HepG2 (cell line): ENCODE measurements around the gene TGM2. TPM values are rescaled to one million over a fixed set of nuclear protein-coding genes. Genes with fewer than 3 reads are reported as not detected.

Experiments
- ATAC-seq: fragments of 200-7000 bp; cut with Tn5 transposase; 3 replicates; pipeline ENCODE4 v1.9.1; 2020; ENCODE audit warnings: mild to moderate bottlenecking, moderate library complexity
- BruUV-seq: library from RNA; stranded (reverse); fragments of 400-500 nt; replicated peaks from 2 replicates; lab custom pipeline; 2021; lab: Mats Ljungman, UMichigan
- CTCF ChIA-PET: fragments of 300-600 bp; formaldehyde crosslinking; extraction: SDS; loops from one replicate; lab custom pipeline; 2021; ENCODE audit warnings: low total read pairs, inconsistent platforms, low intra/inter-chr PET ratio; lab: Yijun Ruan, JAX
- POLR2A ChIA-PET: fragments of 350-600 bp; sonication (Branson Sonifier 250); formaldehyde crosslinking; loops from one replicate; lab custom pipeline; 2020; ENCODE audit warnings: antibody characterized with exemption, inconsistent platforms; lab: Yijun Ruan, JAX
- DNase-seq: peaks from one replicate; pipeline ENCODE4 v3.0.0-alpha.2; 2015; ENCODE audit warnings: low spot score
- FAIRE-seq: peaks from 3 replicates; lab custom pipeline; 2011; peaks lifted over from hg19 to GRCh38; lab: Jason Lieb, UNC
- H2AFZ ChIP-seq: one replicate; pipeline ENCODE4 v1.6.1; 2011; ENCODE audit warnings: low read length, inconsistent platforms
- H3K27ac ChIP-seq: fragments of 300-600 bp; 3 replicates; pipeline ENCODE4 v1.8.0; 2011; ENCODE audit warnings: mixed run types, mild to moderate bottlenecking, mixed read lengths, low read length, inconsistent platforms; ENCODE audit not compliant: insufficient read depth; ENCODE audit errors: extremely low read length
- H3K27me3 ChIP-seq, 2 experiments: fragments of 200-600 bp in 1 of 2; 2 replicates in 1 of 2; 3 replicates in 1 of 2; pipeline versions ENCODE4 v1.6.0 to v1.8.0; 2011; ENCODE audit warnings: low read length in 2 of 2, mild to moderate bottlenecking in 2 of 2, moderate library complexity in 2 of 2, inconsistent platforms in 1 of 2; ENCODE audit not compliant: insufficient read depth in 2 of 2, control insufficient read depth in 1 of 2
- H3K36me3 ChIP-seq, 2 experiments: fragments of 200-600 bp in 1 of 2; replicated peaks in 1 of 2; 2 replicates in 1 of 2; 3 replicates in 1 of 2; pipeline versions ENCODE4 v1.5.1 to v1.8.0; 2011; ENCODE audit warnings: low read length in 2 of 2, inconsistent platforms in 1 of 2; ENCODE audit not compliant: insufficient read depth in 2 of 2, control insufficient read depth in 1 of 2
- H3K4me1 ChIP-seq: 2 replicates; pipeline ENCODE4 v1.5.1; 2012; ENCODE audit warnings: low read length, inconsistent platforms; ENCODE audit not compliant: insufficient read depth
- H3K4me2 ChIP-seq: 2 replicates; pipeline ENCODE4 v1.6.0; 2011; ENCODE audit warnings: low read depth, low read length, inconsistent platforms
- H3K4me3 ChIP-seq, 3 experiments: fragments of 200-600 bp in 1 of 3; sonication (generic), shearing (Covaris generic) in 1 of 3; replicated peaks in 1 of 3; 2 replicates each; pipeline ENCODE4 v1.5.1; 2011 to 2016; ENCODE audit warnings: low read length in 3 of 3, inconsistent platforms in 2 of 3, low read depth in 2 of 3, mild to moderate bottlenecking in 2 of 3, control low read depth in 1 of 3, mixed read lengths in 1 of 3; ENCODE audit not compliant: insufficient read depth in 1 of 3
- H3K79me2 ChIP-seq: one replicate; pipeline ENCODE4 v1.6.1; 2011; ENCODE audit warnings: low read length, inconsistent platforms; ENCODE audit not compliant: insufficient read depth
- H3K9ac ChIP-seq: 2 replicates; pipeline ENCODE4 v1.6.0; 2011; ENCODE audit warnings: mild to moderate bottlenecking, low read depth, low read length, inconsistent platforms; ENCODE audit not compliant: insufficient read depth
- H3K9me3 ChIP-seq: 2 replicates; pipeline ENCODE4 v1.5.1; 2012; ENCODE audit warnings: mild to moderate bottlenecking, low read length
- H4K20me1 ChIP-seq: 2 replicates; pipeline ENCODE4 v1.6.0; 2011; ENCODE audit warnings: inconsistent platforms, mild to moderate bottlenecking, low read length, moderate library complexity; ENCODE audit not compliant: insufficient read depth
- FOSL2 ChIP-seq: sonication (generic); formaldehyde crosslinking; IDR thresholded peaks from 2 replicates; pipeline ENCODE4 v1.4.0; 2020; ENCODE audit warnings: missing genetic modification reagents
- KAT7 ChIP-seq: IDR thresholded peaks from 2 replicates; pipeline ENCODE4 v1.6.1; 2018; ENCODE audit warnings: borderline replicate concordance, missing compliant biosample characterization
- TMF1 ChIP-seq: sonication (generic); formaldehyde crosslinking; IDR thresholded peaks from 2 replicates; pipeline ENCODE4 v1.8.1; 2022; ENCODE audit warnings: low read depth, missing genetic modification reagents
- ZNF841 ChIP-seq: sonication (generic); formaldehyde crosslinking; IDR thresholded peaks from 2 replicates; pipeline ENCODE4 v1.8.1; 2023; ENCODE audit warnings: missing genetic modification reagents, borderline replicate concordance
- WGBS: methylation state at CpG from one replicate; pipeline ENCODE4 v1.1.6; 2017; ENCODE audit warnings: low lambda C conversion rate; 5-methylcytosine and 5-hydroxymethylcytosine counted together
- in situ Hi-C: cut with HindIII; loops from 2 replicates; pipeline ENCODE4 v1.10.0; 2017; ENCODE audit warnings: low pct_unique_long_range_greater_than_20kb; ENCODE audit not compliant: extremely low pct_ligation_motif_present
- intact Hi-C: fragments of 100-400 bp; cut with micrococcal nuclease; formaldehyde crosslinking; loops from one replicate; pipeline ENCODE4 v1.10.0; 2022; ENCODE audit not compliant: unreplicated experiment
- polyA plus RNA-seq, 8 experiments: library from polyadenylated mRNA; depleted of rRNA in 3 of 8; stranded (reverse) in 7 of 8; unstranded in 1 of 8; fragments of >200 nt; fragmentation: Illumina TruSeq in 4 of 8; extraction: Trizol in 4 of 8; gene quantifications; 2 replicates each; pipeline versions ENCODE4 v1.2.1 to v1.2.3, GENCODE V29; 2011 to 2016; ENCODE audit warnings: low read depth in 4 of 8, missing spikeins in 1 of 8, mixed read lengths in 1 of 8; ENCODE audit not compliant: insufficient read depth in 1 of 8
- total RNA-seq, 5 experiments: library from RNA; depleted of rRNA; stranded (reverse); fragments of >200 nt; fragmentation: Illumina TruSeq; extraction: Trizol; gene quantifications; 2 replicates each; pipeline ENCODE4 v1.2.3, GENCODE V29; 2016; ENCODE audit warnings: low read depth in 1 of 5
- TF ChIP-seq, protein P1 (sequence below): sonication (generic); formaldehyde crosslinking; IDR thresholded peaks from 2 replicates; pipeline ENCODE4 v1.4.0; 2020; ENCODE audit warnings: mild to moderate bottlenecking, missing genetic modification reagents
- TF ChIP-seq, protein P2 (sequence below): sonication (generic); formaldehyde crosslinking; IDR thresholded peaks from 2 replicates; pipeline ENCODE4 v1.5.1; 2020; ENCODE audit warnings: mild to moderate bottlenecking, missing genetic modification reagents, moderate library complexity

TGM2 gene
- total and polyA plus RNA-seq, 2 of the 13 experiments (the other 11 are each of a cell fraction or from before 2014, with no cell fraction given) = 4.2 to 46.4 TPM

DNA sequence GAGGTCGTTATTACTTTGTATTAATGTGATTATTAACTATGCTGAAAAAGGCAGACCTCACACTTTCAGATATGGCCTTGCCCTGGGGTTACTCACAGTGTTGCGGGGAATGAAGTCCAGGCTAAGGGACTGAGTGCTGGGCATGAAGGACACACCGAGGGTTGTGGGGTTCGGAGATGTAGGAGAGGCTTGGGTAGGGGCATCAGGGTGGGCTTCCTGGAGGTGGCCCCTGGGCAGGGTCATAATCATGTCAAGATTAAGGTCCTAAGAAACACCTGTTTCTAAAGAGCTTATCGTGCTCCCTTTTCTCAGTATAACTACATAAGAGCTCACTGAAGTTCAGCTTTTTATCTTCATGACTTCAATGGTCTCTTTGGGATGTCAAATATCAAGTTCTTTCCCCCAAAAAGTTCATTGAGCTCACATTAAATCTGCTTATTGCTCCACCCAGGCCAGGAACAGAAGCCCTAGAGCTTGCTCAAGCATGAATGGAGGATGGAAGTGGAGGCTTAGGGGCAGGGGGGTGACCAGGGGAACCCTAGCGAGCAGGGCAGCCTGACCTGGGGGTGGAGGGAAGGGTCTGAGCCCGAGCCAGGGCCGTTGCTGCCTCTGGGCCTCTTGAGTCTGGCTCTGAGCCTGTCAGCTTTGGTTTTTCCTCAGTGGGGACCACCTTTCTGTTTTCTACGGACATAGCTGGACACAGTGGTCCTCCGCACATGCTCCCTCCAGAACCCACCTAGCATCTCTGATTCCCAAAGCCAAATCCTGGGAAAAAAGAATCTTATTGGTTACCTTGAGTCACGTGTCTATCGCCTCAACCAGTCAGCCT lies 37.3 kb upstream of the TGM2 start:
- no peak for FAIRE-seq
- ChIA-PET POLR2A (interaction anchor here (1.4 kb wide), 1 partner anchor 58 kb away, joined by 3 read pairs; no protein-coding TSS in a partner anchor), CTCF (no interaction called here)
- Histone ChIP-seq H3K9me3 (no peaks in the 10 kb centered on the region), H3K27me3 (peaks cover 3 to 23% of the 10 kb centered on the region in 2 experiments; a peak in 4 of 5 replicates), H3K4me3 (no peak overlapping the region), H3K79me2 (no peaks in the 10 kb centered on the region), H3K4me2 (no peak overlapping the region), H3K9ac (no peak overlapping the region), H3K4me1 (no peaks in the 10 kb centered on the region), H4K20me1 (no peaks in the 10 kb centered on the region), H3K27ac (no peak overlapping the region), H3K36me3 (no peaks in the 10 kb centered on the region), H2AFZ (no peak overlapping the region)
- no peak for DNase-seq
- in situ Hi-C loops (loop anchor here (25.0 kb wide), 1 partner anchor 640 kb away; no protein-coding TSS in a partner anchor), intact Hi-C loops (no loop called here)
- no TSS peak for BruUV-seq
- TF ChIP-seq ZNF841 (CRISPR knock-in tag) = no peak
- TF ChIP-seq, protein P1, sequence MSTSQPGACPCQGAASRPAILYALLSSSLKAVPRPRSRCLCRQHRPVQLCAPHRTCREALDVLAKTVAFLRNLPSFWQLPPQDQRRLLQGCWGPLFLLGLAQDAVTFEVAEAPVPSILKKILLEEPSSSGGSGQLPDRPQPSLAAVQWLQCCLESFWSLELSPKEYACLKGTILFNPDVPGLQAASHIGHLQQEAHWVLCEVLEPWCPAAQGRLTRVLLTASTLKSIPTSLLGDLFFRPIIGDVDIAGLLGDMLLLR (CRISPR knock-in tag) = 0 out of 2 replicates have a peak, but pooled peaks have one; percentile 35
- 34% methylated on average over 12 of the region's 12 CpGs for WGBS
- no peak for ATAC-seq

DNA sequence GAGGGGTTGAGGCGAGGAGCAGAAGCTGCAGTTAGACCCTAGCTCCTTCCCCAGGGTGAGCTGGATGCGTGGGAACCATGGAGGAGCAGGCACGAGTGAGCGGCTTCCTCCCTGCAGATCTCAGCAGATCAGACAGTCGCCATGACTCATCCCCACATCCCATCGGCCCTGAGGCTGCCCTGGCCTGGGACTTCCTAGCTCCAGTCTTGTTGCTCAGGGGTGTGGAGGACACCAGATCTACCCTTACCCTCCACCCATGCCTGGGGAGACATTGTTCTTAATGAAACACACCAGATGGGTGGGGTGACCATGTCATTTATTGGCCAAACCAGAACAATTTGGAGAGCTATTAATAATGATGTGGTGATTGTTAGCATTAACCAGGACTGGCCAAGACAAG lies 36.3 kb upstream of the TGM2 start:
- BruUV-seq = no TSS peak
- no peaks in the 10 kb centered on the region for H3K79me2 ChIP-seq
- ChIA-PET CTCF (no interaction called here), POLR2A (interaction anchor here (1.4 kb wide), 1 partner anchor 57 kb away, joined by 3 read pairs; no protein-coding TSS in a partner anchor)
- peak; percentile 32 for ATAC-seq
- WGBS = 33% methylated on average over 2 of the region's 6 CpGs
- TF ChIP-seq, protein P2, sequence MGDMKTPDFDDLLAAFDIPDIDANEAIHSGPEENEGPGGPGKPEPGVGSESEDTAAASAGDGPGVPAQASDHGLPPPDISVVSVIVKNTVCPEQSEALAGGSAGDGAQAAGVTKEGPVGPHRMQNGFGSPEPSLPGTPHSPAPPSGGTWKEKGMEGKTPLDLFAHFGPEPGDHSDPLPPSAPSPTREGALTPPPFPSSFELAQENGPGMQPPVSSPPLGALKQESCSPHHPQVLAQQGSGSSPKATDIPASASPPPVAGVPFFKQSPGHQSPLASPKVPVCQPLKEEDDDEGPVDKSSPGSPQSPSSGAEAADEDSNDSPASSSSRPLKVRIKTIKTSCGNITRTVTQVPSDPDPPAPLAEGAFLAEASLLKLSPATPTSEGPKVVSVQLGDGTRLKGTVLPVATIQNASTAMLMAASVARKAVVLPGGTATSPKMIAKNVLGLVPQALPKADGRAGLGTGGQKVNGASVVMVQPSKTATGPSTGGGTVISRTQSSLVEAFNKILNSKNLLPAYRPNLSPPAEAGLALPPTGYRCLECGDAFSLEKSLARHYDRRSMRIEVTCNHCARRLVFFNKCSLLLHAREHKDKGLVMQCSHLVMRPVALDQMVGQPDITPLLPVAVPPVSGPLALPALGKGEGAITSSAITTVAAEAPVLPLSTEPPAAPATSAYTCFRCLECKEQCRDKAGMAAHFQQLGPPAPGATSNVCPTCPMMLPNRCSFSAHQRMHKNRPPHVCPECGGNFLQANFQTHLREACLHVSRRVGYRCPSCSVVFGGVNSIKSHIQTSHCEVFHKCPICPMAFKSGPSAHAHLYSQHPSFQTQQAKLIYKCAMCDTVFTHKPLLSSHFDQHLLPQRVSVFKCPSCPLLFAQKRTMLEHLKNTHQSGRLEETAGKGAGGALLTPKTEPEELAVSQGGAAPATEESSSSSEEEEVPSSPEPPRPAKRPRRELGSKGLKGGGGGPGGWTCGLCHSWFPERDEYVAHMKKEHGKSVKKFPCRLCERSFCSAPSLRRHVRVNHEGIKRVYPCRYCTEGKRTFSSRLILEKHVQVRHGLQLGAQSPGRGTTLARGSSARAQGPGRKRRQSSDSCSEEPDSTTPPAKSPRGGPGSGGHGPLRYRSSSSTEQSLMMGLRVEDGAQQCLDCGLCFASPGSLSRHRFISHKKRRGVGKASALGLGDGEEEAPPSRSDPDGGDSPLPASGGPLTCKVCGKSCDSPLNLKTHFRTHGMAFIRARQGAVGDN (CRISPR knock-in tag) = 0 out of 2 replicates have a peak, but pooled peaks have one; percentile 15
- TF ChIP-seq FOSL2 (peak; percentile 38), KAT7 (CRISPR knock-in tag) (no peak), TMF1 (no peak)
- TF ChIP-seq, all 625 proteins: peak for 2
- DNase-seq = no peak
- H3K9ac ChIP-seq = no peak overlapping the region
- FAIRE-seq = no peak
- in situ Hi-C loops = loop anchor here (25.0 kb wide), 1 partner anchor 639 kb away; no protein-coding TSS in a partner anchor
- H3K9me3 ChIP-seq = no peaks in the 10 kb centered on the region
- H3K4me3 ChIP-seq = no peak overlapping the region
- no peak overlapping the region for H3K4me2 ChIP-seq
- H3K27ac ChIP-seq = no peak overlapping the region
- peaks cover 9% of the 10 kb centered on the region for H3K4me1 ChIP-seq
- intact Hi-C loops = no loop called here
- H2AFZ ChIP-seq = no peak overlapping the region
- H4K20me1 ChIP-seq = no peaks in the 10 kb centered on the region
- peaks cover 4 to 23% of the 10 kb centered on the region in 2 experiments; a peak in 4 of 5 replicates for H3K27me3 ChIP-seq
- H3K36me3 ChIP-seq = no peaks in the 10 kb centered on the region
